HepG2 (cell line): ENCODE data around the gene MARCHF4. TPM values are rescaled to one million over a fixed set of nuclear protein-coding genes. Genes with fewer than 3 reads are reported as not detected.

Experiments
- ATAC-seq: fragments of 200-7000 bp; cut with Tn5 transposase; 3 replicates; pipeline ENCODE4 v1.9.1; 2020; ENCODE audit warnings: mild to moderate bottlenecking, moderate library complexity
- BruUV-seq: library from RNA; stranded (reverse); fragments of 400-500 nt; replicated peaks from 2 replicates; lab custom pipeline; 2021; lab: Mats Ljungman, UMichigan
- CTCF ChIA-PET: fragments of 300-600 bp; formaldehyde crosslinking; extraction: SDS; loops from one replicate; lab custom pipeline; 2021; ENCODE audit warnings: low total read pairs, inconsistent platforms, low intra/inter-chr PET ratio; lab: Yijun Ruan, JAX
- POLR2A ChIA-PET: fragments of 350-600 bp; sonication (Branson Sonifier 250); formaldehyde crosslinking; loops from one replicate; lab custom pipeline; 2020; ENCODE audit warnings: antibody characterized with exemption, inconsistent platforms; lab: Yijun Ruan, JAX
- DNase-seq: peaks from one replicate; pipeline ENCODE4 v3.0.0-alpha.2; 2015; ENCODE audit warnings: low spot score
- FAIRE-seq: peaks from 3 replicates; lab custom pipeline; 2011; peaks lifted over from hg19 to GRCh38; lab: Jason Lieb, UNC
- H2AFZ ChIP-seq: one replicate; pipeline ENCODE4 v1.6.1; 2011; ENCODE audit warnings: low read length, inconsistent platforms
- H3K27ac ChIP-seq: fragments of 300-600 bp; 3 replicates; pipeline ENCODE4 v1.8.0; 2011; ENCODE audit warnings: mixed run types, mild to moderate bottlenecking, mixed read lengths, low read length, inconsistent platforms; ENCODE audit not compliant: insufficient read depth; ENCODE audit errors: extremely low read length
- H3K27me3 ChIP-seq, 2 experiments: fragments of 200-600 bp in 1 of 2; 2 replicates in 1 of 2; 3 replicates in 1 of 2; pipeline versions ENCODE4 v1.6.0 to v1.8.0; 2011; ENCODE audit warnings: low read length in 2 of 2, mild to moderate bottlenecking in 2 of 2, moderate library complexity in 2 of 2, inconsistent platforms in 1 of 2; ENCODE audit not compliant: insufficient read depth in 2 of 2, control insufficient read depth in 1 of 2
- H3K36me3 ChIP-seq, 2 experiments: fragments of 200-600 bp in 1 of 2; replicated peaks in 1 of 2; 2 replicates in 1 of 2; 3 replicates in 1 of 2; pipeline versions ENCODE4 v1.5.1 to v1.8.0; 2011; ENCODE audit warnings: low read length in 2 of 2, inconsistent platforms in 1 of 2; ENCODE audit not compliant: insufficient read depth in 2 of 2, control insufficient read depth in 1 of 2
- H3K4me1 ChIP-seq: 2 replicates; pipeline ENCODE4 v1.5.1; 2012; ENCODE audit warnings: low read length, inconsistent platforms; ENCODE audit not compliant: insufficient read depth
- H3K4me2 ChIP-seq: 2 replicates; pipeline ENCODE4 v1.6.0; 2011; ENCODE audit warnings: low read depth, low read length, inconsistent platforms
- H3K4me3 ChIP-seq, 3 experiments: fragments of 200-600 bp in 1 of 3; sonication (generic), shearing (Covaris generic) in 1 of 3; replicated peaks in 1 of 3; 2 replicates each; pipeline ENCODE4 v1.5.1; 2011 to 2016; ENCODE audit warnings: low read length in 3 of 3, inconsistent platforms in 2 of 3, low read depth in 2 of 3, mild to moderate bottlenecking in 2 of 3, control low read depth in 1 of 3, mixed read lengths in 1 of 3; ENCODE audit not compliant: insufficient read depth in 1 of 3
- H3K79me2 ChIP-seq: one replicate; pipeline ENCODE4 v1.6.1; 2011; ENCODE audit warnings: low read length, inconsistent platforms; ENCODE audit not compliant: insufficient read depth
- H3K9ac ChIP-seq: 2 replicates; pipeline ENCODE4 v1.6.0; 2011; ENCODE audit warnings: mild to moderate bottlenecking, low read depth, low read length, inconsistent platforms; ENCODE audit not compliant: insufficient read depth
- H3K9me3 ChIP-seq: 2 replicates; pipeline ENCODE4 v1.5.1; 2012; ENCODE audit warnings: mild to moderate bottlenecking, low read length
- H4K20me1 ChIP-seq: 2 replicates; pipeline ENCODE4 v1.6.0; 2011; ENCODE audit warnings: inconsistent platforms, mild to moderate bottlenecking, low read length, moderate library complexity; ENCODE audit not compliant: insufficient read depth
- BORCS8-MEF2B ChIP-seq: sonication (generic); formaldehyde crosslinking; IDR thresholded peaks from 2 replicates; pipeline ENCODE4 v1.8.0; 2022; ENCODE audit warnings: mild to moderate bottlenecking, missing genetic modification reagents
- CC2D1A ChIP-seq: sonication (generic); formaldehyde crosslinking; IDR thresholded peaks from 2 replicates; pipeline ENCODE4 v1.8.1; 2023; ENCODE audit warnings: mild to moderate bottlenecking, missing genetic modification reagents
- CEBPG ChIP-seq: IDR thresholded peaks from 2 replicates; pipeline ENCODE4 v1.6.1; 2016
- DNMT1 ChIP-seq: sonication (generic); formaldehyde crosslinking; IDR thresholded peaks from 2 replicates; pipeline ENCODE4 v1.5.1; 2020; ENCODE audit warnings: mild to moderate bottlenecking, missing genetic modification reagents
- E2F1 ChIP-seq: sonication (generic); formaldehyde crosslinking; IDR thresholded peaks from 2 replicates; pipeline ENCODE4 v1.5.0; 2020; ENCODE audit warnings: missing genetic modification reagents
- EED ChIP-seq: sonication (generic); formaldehyde crosslinking; IDR thresholded peaks from 2 replicates; pipeline ENCODE4 v1.5.0; 2020; ENCODE audit warnings: mild to moderate bottlenecking, missing genetic modification reagents
- ELF3 ChIP-seq: IDR thresholded peaks from 2 replicates; pipeline ENCODE4 v1.6.1; 2016; ENCODE audit warnings: missing genetic modification reagents, missing compliant biosample characterization
- FOXP4 ChIP-seq: sonication (generic); formaldehyde crosslinking; IDR thresholded peaks from 2 replicates; pipeline ENCODE4 v1.4.0; 2020; ENCODE audit warnings: missing genetic modification reagents
- HNRNPK ChIP-seq: fragments of 200-400 bp; formaldehyde crosslinking; IDR thresholded peaks from 2 replicates; pipeline ENCODE4 v1.6.1; 2018; ENCODE audit warnings: low read length, low read depth, moderate library complexity, mild to moderate bottlenecking; ENCODE audit not compliant: poor library complexity, severe bottlenecking
- KAT8 ChIP-seq: IDR thresholded peaks from 2 replicates; pipeline ENCODE4 v1.6.1; 2016; ENCODE audit warnings: missing genetic modification reagents, missing compliant biosample characterization
- KLF16 ChIP-seq, 2 experiments: sonication (generic) in 1 of 2; formaldehyde crosslinking in 1 of 2; IDR thresholded peaks; 2 replicates each; pipeline versions ENCODE4 v1.6.1 to v1.8.0; 2016 to 2023; ENCODE audit warnings: missing genetic modification reagents in 2 of 2, missing compliant biosample characterization in 1 of 2
- MEF2D ChIP-seq: sonication (generic); formaldehyde crosslinking; IDR thresholded peaks from 2 replicates; pipeline ENCODE4 v1.5.1; 2020; ENCODE audit warnings: mild to moderate bottlenecking, missing genetic modification reagents
- NFYB ChIP-seq: sonication (generic); formaldehyde crosslinking; IDR thresholded peaks from 2 replicates; pipeline ENCODE4 v1.4.0; 2020; ENCODE audit warnings: missing genetic modification reagents
- PLRG1 ChIP-seq: fragments of 450-650 bp; conservative IDR thresholded peaks from 2 replicates; pipeline ENCODE4 v1.6.1; 2016
- TBL1XR1 ChIP-seq: fragments of 150-350 bp; IDR thresholded peaks from 2 replicates; pipeline ENCODE4 v1.6.1; 2014; ENCODE audit warnings: borderline replicate concordance, low read length; ENCODE audit not compliant: partially characterized antibody
- TCF7L2 ChIP-seq: IDR thresholded peaks from 2 replicates; pipeline ENCODE4 v1.6.1; 2011; ENCODE audit warnings: mild to moderate bottlenecking, low read depth, low read length, moderate library complexity
- ZKSCAN1 ChIP-seq: fragments of 150-350 bp; IDR thresholded peaks from 2 replicates; pipeline ENCODE4 v1.6.1; 2014; ENCODE audit warnings: low read length
- ZNF10 ChIP-seq: sonication (generic); formaldehyde crosslinking; IDR thresholded peaks from 2 replicates; pipeline ENCODE4 v1.4.0; 2020; ENCODE audit warnings: mild to moderate bottlenecking, low read depth, missing genetic modification reagents, borderline replicate concordance
- ZNF577 ChIP-seq: sonication (generic); formaldehyde crosslinking; IDR thresholded peaks from 2 replicates; pipeline ENCODE4 v1.4.0; 2020; ENCODE audit warnings: mild to moderate bottlenecking, low read depth, missing genetic modification reagents, borderline replicate concordance
- WGBS: methylation state at CpG from one replicate; pipeline ENCODE4 v1.1.6; 2017; ENCODE audit warnings: low lambda C conversion rate; 5-methylcytosine and 5-hydroxymethylcytosine counted together
- in situ Hi-C: cut with HindIII; loops from 2 replicates; pipeline ENCODE4 v1.10.0; 2017; ENCODE audit warnings: low pct_unique_long_range_greater_than_20kb; ENCODE audit not compliant: extremely low pct_ligation_motif_present
- intact Hi-C: fragments of 100-400 bp; cut with micrococcal nuclease; formaldehyde crosslinking; loops from one replicate; pipeline ENCODE4 v1.10.0; 2022; ENCODE audit not compliant: unreplicated experiment
- polyA plus RNA-seq, 8 experiments: library from polyadenylated mRNA; depleted of rRNA in 3 of 8; stranded (reverse) in 7 of 8; unstranded in 1 of 8; fragments of >200 nt; fragmentation: Illumina TruSeq in 4 of 8; extraction: Trizol in 4 of 8; gene quantifications; 2 replicates each; pipeline versions ENCODE4 v1.2.1 to v1.2.3, GENCODE V29; 2011 to 2016; ENCODE audit warnings: low read depth in 4 of 8, missing spikeins in 1 of 8, mixed read lengths in 1 of 8; ENCODE audit not compliant: insufficient read depth in 1 of 8
- total RNA-seq, 5 experiments: library from RNA; depleted of rRNA; stranded (reverse); fragments of >200 nt; fragmentation: Illumina TruSeq; extraction: Trizol; gene quantifications; 2 replicates each; pipeline ENCODE4 v1.2.3, GENCODE V29; 2016; ENCODE audit warnings: low read depth in 1 of 5

MARCHF4 gene
- total and polyA plus RNA-seq, 2 of the 13 experiments (the other 11 are each of a cell fraction or from before 2014, with no cell fraction given): not detected

- Histone ChIP-seq H4K20me1 (no peaks in the 10 kb centered on the region), H3K4me3 (no peak overlapping the region), H3K79me2 (no peaks in the 10 kb centered on the region), H3K9ac (no peak overlapping the region), H3K27ac (no peak overlapping the region), H2AFZ (no peak overlapping the region), H3K27me3 (peaks cover 9 to 39% of the 10 kb centered on the region in 2 experiments; a peak in 4 of 5 replicates), H3K4me2 (no peak overlapping the region), H3K9me3 (no peaks in the 10 kb centered on the region), H3K36me3 (no peaks in the 10 kb centered on the region), H3K4me1 (peaks cover 12% of the 10 kb centered on the region)
- in situ Hi-C loops (no loop called here), intact Hi-C loops (no loop called here)
- TF ChIP-seq TBL1XR1 (no peak), ZNF10 (CRISPR knock-in tag) (no peak), BORCS8-MEF2B (CRISPR knock-in tag) (no peak), DNMT1 (CRISPR knock-in tag) (no peak), EED (no peak), KAT8 (CRISPR knock-in tag) (no peak), MEF2D (CRISPR knock-in tag) (no peak), FOXP4 (no peak), PLRG1 (no peak), CEBPG (CRISPR knock-in tag) (no peak), ZKSCAN1 (no peak), KLF16 (CRISPR knock-in tag; IDR thresholded peaks at IDR 0.05) (no peak), ZNF577 (CRISPR knock-in tag) (no peak), TCF7L2 (no peak), E2F1 (CRISPR knock-in tag) (no peak), ELF3 (CRISPR knock-in tag) (no peak), NFYB (CRISPR knock-in tag) (no peak), HNRNPK (no peak), CC2D1A (CRISPR knock-in tag) (no peak)
- DNase-seq (no peak), ATAC-seq (no peak), FAIRE-seq (no peak)
- BruUV-seq: no TSS peak
- ChIA-PET POLR2A (no interaction called here), CTCF (no interaction called here)
- WGBS: 15% methylated on average over 3 of the region's 3 CpGs
These were observed 34.5 kb upstream of the MARCHF4 start for GRCh38 chr2:216406826-216407225.
